GM18868 (cell line): ENCODE results near the gene ABCB1.
A peak's percentile ranks its signal among the peaks of the same experiment; 100 is the strongest.
"Not testable (repeated sequence)": the region's sequence is repeated elsewhere in the genome, so short reads cannot be mapped to it uniquely, and the experiment has no call there.

Experiments used
- ATAC-seq: cut with Tn5 transposase; IDR thresholded peaks from one replicate; pipeline ENCODE4 v1.9.1; 2021; ENCODE audit warnings: mild to moderate bottlenecking, moderate library complexity; ENCODE audit not compliant: unreplicated experiment

The ABCB1 gene

DNA sequence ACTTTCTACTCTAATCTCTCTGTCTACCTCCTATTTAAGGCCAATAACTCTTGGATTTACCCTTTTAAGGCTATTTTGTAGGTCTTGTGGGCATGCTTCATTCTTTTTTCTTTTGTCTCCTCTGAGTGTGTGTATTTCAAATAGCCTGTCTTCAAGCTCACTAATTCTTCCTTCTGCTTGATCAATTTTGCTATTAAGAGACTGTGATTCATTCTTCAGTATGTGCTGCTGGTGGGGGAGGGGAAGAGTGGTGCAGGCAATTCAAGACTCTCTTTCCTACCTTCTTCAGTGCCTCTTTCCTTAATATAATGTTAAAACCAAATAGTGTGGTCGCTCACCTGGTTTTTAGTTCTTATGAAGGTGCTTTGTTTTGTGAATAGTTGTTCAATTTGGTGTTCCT, 20.0 kb downstream of the ABCB1 start:
- ATAC-seq: no peak

DNA sequence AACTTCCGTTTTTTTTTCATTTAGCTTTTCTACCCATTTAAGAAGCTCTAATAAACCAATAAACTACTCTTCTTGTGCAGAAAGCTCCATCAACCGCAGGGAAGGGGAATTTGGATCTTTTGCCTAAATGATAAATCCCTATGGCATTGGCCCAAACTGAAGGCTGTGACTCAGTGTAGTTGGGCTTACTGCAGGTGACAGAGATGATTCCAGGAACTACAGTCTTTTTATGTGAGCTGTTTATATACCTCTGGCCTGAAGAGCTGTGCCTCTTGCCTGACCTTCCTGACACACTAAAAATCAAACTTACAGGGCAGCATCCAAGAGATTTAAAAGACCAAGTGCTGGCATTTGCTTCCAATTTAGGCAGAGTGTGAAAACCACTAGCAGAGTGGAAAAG, 25.2 kb downstream of the ABCB1 start:
- ATAC-seq: no peak

DNA sequence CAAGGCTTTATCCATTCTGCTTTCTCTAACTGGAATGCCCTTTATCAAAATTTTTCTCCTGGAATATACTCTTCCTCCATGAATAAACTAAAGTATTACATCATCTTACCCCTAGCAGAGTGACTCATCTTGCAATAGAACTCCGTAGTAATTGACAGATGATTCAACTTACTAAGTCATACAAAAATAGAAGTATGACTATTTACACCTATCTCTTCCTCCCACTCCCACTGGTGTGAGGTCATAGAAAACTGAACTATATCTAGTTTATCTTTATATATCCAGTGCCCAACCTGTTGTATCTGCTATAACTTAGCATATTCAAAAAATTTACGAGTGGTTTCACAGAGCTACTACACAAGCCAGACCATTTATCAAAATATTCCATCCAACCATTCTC, 26.1 kb downstream of the ABCB1 start:
- ATAC-seq: peak; percentile 63

GRCh38 chr7:87572513-87572912, 28.2 kb downstream of the ABCB1 start:
- not testable (repeated sequence) for ATAC-seq

DNA sequence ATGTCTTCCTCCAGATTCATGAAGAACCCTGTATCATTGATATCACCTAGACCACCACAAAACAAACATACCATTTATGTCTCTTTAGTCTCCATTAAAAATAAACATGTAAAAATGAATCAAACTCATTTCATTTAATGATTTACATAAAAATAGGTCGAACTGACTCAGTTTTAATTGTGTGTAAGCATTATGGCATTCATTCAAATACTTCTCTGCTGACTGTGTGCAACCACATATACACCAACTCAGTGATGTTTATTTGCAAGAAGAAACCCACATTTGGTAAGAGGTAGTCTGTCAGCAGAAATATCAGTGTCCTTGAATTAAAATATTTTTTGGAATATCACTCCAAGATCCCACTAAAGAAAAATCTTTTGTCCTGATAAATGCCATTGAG, 30.5 kb downstream of the ABCB1 start:
- no peak for ATAC-seq

GRCh38 chr7:87567052-87567451, 33.6 kb downstream of the ABCB1 start:
- no peak for ATAC-seq

DNA sequence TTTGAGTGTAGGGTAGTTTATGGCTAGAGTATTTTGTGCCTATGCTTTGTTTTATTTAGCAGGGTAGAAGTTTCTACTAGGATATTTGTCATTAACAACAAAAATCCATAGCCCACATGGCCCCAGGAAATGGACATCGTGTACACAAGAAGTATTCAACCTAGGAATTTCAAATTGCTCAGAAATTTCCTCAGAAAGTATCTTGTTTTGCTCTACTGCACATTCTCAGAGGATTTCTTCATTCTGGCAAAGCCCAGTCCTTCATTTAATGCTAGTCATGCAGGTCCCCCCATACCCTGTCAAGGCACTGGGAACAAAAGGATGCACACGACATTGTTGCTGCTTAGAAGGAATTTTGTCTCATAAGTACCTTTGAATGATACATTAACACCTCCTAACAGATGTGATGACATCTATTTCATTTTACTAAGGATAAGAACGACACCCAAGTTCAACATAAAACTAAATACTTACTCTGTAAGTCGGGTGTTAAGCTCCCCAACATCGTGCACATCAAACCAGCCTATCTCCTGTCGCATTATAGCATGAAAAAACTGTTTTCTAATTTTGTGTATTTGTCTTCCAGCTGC, 34.3 kb downstream of the ABCB1 start:
- ATAC-seq: no peak

GRCh38 chr7:87565877-87566276, 34.8 kb downstream of the ABCB1 start:
- no peak for ATAC-seq

DNA sequence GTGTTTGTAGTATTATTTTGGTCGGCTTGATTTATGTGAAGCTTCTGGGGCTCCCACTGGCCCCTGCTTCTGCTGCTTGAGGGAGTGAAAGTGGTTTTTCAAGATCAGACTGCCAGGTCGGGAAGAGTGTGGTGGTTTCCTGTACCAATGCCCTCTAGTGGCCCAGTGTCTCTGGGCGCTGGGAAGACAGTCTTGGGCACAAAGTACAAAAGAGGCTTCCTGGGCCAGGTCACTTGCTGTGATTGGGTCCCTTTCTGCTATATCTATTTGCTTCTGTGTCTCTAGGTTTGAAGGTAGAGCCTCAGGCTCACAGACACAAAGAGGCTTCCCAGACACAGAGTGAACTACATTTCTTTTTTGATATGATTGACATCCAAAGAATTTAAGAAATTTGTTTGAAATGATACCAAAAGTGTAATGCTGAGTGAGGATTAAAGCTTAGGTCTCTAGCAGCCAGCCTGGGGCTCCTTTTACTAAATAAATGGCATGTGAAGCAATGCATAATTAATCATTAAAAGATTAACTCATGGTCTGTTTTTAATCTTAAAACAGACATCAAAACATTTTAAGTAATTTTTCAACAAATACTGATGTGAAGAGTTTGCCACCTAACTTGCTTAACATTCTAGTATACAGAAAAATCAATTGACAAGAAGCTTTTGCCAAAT, 36.3 kb downstream of the ABCB1 start:
- peak; percentile 93 for ATAC-seq

- no peak for ATAC-seq
Measured at GRCh38 chr7:87561702-87562101, 39.0 kb downstream of the ABCB1 start.

DNA sequence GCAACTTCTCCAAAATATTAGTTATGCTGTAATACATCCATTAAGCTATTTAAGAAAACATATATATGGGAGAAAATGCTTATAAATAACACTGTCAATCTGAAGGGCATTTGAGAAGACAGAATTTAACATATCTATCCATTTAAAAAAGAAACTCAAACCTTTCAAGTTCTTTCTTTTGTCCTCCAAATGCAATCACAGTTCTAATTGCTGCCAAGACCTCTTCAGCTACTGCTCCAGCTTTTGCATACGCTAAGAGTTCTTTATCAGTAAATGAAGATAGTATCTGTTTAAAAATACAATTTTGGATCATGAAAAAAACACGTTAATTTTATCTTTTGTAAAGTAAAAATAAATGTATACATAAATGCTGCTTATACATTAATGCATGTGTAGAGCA, 39.6 kb downstream of the ABCB1 start:
- ATAC-seq: no peak

GRCh38 chr7:87552351-87552900, 48.3 kb downstream of the ABCB1 start:
- no peak for ATAC-seq

DNA sequence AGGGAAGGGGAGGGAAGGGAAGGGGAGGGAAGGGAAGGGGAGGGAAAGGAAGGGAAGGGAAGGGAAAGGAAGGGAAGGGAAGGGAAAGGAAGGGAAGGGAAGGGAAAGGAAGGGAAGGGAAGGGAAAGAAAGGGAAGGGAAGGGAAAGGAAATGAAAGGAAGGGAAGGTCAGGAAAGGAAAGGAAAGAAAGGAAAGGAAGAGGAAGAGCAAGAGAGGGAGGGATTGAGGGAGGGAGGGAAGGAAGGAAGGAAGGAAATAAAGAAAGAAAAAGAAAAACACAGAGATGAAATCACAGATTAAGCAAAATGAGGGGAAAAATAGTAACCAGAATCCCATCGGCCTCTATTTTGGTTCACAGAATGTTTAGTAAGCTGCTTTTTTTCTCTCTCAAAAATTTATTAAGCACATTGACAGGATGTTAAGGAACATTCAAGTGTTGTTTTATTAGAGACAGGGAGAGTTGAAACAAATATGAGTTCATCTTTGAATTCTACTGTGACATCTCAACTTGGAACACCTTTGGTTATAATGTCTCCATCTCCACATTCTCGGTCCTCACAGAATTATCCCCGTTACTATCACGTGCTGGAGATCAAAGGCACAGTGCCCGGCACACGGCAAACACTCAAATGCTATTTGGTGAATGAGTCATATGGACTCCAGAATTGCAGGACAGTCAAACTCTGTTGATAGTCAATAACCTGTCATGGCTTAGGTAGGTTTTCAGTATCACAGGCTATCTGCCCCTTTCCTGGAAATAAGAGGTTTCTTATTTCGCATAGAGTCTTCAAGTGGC, 52.4 kb downstream of the ABCB1 start:
- no peak for ATAC-seq

DNA sequence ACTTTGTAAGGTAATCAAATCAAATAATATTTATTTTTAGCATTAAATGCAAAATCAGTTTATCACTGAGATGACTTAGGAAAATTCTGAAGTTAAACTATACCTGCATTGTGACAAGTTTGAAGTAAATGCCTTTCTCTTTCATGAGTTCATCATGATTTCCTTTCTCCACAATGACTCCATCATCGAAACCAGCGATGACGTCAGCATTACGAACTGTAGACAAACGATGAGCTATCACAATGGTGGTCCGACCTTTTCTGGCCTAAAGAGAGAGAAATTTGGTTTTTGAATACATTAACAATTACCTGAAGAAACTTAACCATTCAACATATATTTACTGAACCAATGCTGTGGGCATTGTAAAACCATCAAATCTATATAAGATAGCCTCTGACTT, 54.9 kb downstream of the ABCB1 start:
- no peak for ATAC-seq

DNA sequence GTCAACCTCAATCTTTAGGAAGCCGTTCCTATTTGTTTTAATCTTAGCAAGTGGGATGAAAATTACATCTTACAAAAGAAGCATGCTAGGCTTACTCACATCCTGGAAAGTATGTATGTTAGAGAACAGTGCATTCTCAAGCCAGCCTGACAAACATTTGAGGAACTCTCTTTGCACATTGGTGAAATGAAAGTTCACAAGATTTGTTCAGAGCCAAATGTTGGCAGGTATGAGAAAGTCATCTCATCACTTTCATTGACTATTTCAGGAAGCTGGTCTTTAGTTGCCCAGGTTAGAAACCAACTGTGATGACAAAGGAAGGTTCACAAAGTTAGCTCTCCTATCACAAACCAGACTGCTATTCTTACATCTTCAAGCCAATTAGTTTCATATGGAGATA, 57.1 kb downstream of the ABCB1 start:
- ATAC-seq: peak; percentile 94

GRCh38 chr7:87541648-87542047, 59.0 kb downstream of the ABCB1 start:
- ATAC-seq: no peak

DNA sequence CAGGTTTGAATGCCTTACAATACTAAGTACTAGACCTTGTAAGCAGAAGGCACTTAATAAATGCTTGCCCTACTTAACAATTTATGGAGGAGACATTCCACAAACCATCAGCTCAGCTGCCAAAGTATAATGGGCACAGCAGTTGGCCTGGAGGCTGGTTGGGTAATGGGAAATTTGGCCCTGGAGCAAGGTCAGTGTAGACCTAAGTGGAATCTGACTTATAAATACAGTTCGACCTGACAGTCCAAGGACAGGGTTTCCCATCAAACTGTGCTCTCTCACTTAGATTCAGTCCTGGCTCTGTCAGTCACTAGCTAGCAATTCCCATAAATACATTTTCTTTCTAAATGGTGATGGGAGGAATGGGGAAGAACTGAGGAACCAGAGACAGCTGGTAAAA, 62.6 kb downstream of the ABCB1 start:
- ATAC-seq: no peak

DNA sequence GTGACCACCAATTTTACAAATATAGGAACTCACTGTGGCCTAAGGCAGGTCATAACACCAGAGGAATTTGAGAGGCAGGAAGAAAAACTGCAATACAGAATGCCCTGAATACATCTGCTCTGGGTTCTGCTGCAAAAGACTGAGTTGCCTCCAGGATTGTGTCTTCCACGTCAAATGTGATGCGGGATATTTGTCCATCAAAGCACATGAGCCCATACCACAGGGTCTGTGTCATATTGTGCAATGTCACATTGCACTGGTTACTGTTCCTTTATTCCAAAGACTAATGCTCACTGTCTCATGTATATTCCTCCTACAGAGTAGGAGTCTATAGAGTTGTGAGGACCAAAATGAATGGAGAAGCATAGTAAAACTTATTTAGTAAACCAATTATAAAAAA, 66.6 kb downstream of the ABCB1 start:
- no peak for ATAC-seq

DNA sequence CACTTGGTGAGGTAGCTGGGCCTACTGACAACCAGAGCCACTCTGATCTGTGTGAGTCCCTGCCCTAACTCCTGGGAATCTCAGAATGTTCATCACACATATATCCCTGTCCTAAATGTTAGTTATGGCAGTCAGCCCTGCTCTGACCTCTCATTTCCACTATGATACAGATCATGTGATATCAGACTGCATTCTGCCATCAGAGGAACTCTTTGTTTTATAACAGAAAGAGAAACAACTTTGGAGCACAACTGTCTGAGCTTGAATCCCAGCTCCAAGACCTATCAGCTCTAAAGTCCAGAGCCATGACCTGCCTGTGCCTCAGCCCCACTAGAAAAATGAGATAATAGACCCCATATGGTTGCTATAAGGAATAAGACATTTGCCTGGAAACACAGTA, 70.6 kb downstream of the ABCB1 start:
- ATAC-seq: no peak

DNA sequence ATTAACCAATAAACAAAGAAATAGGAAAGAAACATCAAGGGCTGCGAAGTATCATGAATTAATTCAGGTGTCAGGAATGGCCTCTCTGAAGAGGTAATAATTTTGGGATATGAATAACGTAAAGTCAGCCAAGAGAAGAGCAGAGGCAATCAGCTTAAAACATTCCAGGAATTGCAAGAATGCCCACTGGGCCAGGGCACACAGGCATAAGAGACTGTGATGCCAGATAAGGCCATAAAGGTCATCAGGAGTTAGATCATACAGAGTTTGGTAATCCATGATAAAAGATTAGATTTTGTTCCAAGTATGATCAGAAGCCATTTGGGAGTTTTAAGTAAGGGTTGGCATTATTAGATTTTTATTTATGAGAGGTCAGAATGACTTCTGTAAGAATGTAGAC, 72.0 kb downstream of the ABCB1 start:
- no peak for ATAC-seq

DNA sequence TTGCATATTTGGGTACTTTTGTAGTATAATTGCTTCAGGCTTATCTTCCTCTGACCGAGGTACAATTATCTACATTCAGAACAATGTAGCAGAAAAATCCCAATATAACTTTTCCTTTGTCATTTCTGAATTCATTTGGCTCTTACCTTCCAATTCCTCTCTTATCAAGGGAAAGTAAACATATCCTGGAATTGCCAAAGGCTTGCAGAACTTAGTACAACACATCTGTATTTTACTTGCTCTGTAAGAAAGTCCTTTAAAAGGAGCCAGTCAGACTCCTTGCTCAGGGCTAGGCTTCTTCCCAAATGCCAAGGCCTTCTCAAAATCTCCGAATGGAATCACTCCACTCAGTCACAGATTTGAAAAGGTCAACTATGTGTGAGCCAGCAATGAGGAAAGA, 81.9 kb downstream of the ABCB1 start:
- no peak for ATAC-seq

GRCh38 chr7:87517891-87518290, 82.8 kb downstream of the ABCB1 start:
- no peak for ATAC-seq
